Pancreas (tissue), 10 donors: ENCODE measurements around the gene PKNOX1. TPM values are rescaled to one million over a fixed set of nuclear protein-coding genes. Genes with fewer than 3 reads are reported as not detected.
"Not testable (repeated sequence)": the region's sequence is repeated elsewhere in the genome, so short reads cannot be mapped to it uniquely, and the experiment has no call there.

Experiments
- ATAC-seq, 4 donors: fragments of 200-7000 bp; cut with Tn5 transposase; one replicate each; pipeline versions ENCODE4 v1.8.0 to v1.9.1; 2020; ENCODE audit warnings: mild to moderate bottlenecking in 4 of 4, moderate library complexity in 4 of 4
- DNase-seq, 6 donors: peaks; one replicate each; pipeline ENCODE4 v3.0.0-alpha.2; 2020
- FAIRE-seq: peaks from 2 replicates; lab custom pipeline; 2012; peaks lifted over from hg19 to GRCh38; lab: Jason Lieb, UNC
- H3K27ac ChIP-seq, 4 donors: fragments of 200-600 bp; sonication (generic); 1 replicate in 3 of 4; 2 replicates in 1 of 4; pipeline versions ENCODE4 v1.5.0 to v1.8.0; 2020
- H3K27me3 ChIP-seq, 4 donors: fragments of 200-600 bp; one replicate each; pipeline ENCODE4 v1.8.0; 2021
- H3K36me3 ChIP-seq, 3 donors: fragments of 200-600 bp; sonication (generic) in 1 of 3; one replicate each; pipeline versions ENCODE4 v1.5.0 to v1.8.0; 2020 to 2021
- H3K4me1 ChIP-seq, 3 donors: fragments of 200-600 bp; one replicate each; pipeline ENCODE4 v1.8.0; 2021
- H3K4me3 ChIP-seq, 4 donors: fragments of 200-600 bp; sonication (generic) in 2 of 4; one replicate each; pipeline versions ENCODE4 v1.5.0 to v1.8.0; 2020 to 2021
- H3K9me3 ChIP-seq, 4 donors: fragments of 200-600 bp; one replicate each; pipeline ENCODE4 v1.8.0; 2021
- WGBS, 2 donors: extraction: QIAGEN DNeasy Blood & Tissue Kit; methylation state at CpG; one replicate each; pipeline ENCODE4 v1.1.7; 2013; 5-methylcytosine and 5-hydroxymethylcytosine counted together
- intact Hi-C, 3 donors: fragments of 100-400 bp; cut with DNase I; formaldehyde crosslinking; loops; one replicate each; pipeline versions ENCODE4 v1.11.1 to v1.14.2; 2022
- polyA plus RNA-seq, 2 donors: library from polyadenylated mRNA; stranded (reverse); fragments of 200-250 nt; gene quantifications; one replicate each; pipeline ENCODE4 v1.2.3, GENCODE V29; 2013
- total RNA-seq, 6 donors: library from RNA; stranded (reverse); fragmentation: NEBNext Ultra II Directional in 4 of 6; extraction: Animal tissue kit (Norgen Biotek cat#: 25700) in 4 of 6; gene quantifications; one replicate each; pipeline versions ENCODE4 v1.2.1 to v1.2.4, GENCODE V29; 2021 to 2023
- TF ChIP-seq, protein P1 (sequence below), 4 donors: fragments of 200-600 bp; sonication (generic) in 3 of 4; IDR thresholded peaks; one replicate each; pipeline versions ENCODE4 v1.5.0 to v1.8.0; 2021; ENCODE audit warnings: antibody characterized with exemption in 4 of 4
- donor health status: healthy with polysubstance abuse.
- donor health status: DM: no; HTN: no; CAD: no; lungs with moderate emphysema.
- donor health status: DM: no; HTN: no; CAD: no.
- donor health status: control.
- donor health status: control.
- donor health status: Bipolar disorder and iron deficiency.
- donor health status: DM: yes; HTN: yes; CAD: no.
- donor health status: DM: no; HTN: no; CAD: no.
- donor health status: DM: no; HTN: no; CAD: no.
- donor health status: DM: yes; HTN: yes; CAD: no.

PKNOX1 gene
- total and polyA plus RNA-seq, 8 donors, result 5.2 to 10.2 (median 6.3) TPM

DNA sequence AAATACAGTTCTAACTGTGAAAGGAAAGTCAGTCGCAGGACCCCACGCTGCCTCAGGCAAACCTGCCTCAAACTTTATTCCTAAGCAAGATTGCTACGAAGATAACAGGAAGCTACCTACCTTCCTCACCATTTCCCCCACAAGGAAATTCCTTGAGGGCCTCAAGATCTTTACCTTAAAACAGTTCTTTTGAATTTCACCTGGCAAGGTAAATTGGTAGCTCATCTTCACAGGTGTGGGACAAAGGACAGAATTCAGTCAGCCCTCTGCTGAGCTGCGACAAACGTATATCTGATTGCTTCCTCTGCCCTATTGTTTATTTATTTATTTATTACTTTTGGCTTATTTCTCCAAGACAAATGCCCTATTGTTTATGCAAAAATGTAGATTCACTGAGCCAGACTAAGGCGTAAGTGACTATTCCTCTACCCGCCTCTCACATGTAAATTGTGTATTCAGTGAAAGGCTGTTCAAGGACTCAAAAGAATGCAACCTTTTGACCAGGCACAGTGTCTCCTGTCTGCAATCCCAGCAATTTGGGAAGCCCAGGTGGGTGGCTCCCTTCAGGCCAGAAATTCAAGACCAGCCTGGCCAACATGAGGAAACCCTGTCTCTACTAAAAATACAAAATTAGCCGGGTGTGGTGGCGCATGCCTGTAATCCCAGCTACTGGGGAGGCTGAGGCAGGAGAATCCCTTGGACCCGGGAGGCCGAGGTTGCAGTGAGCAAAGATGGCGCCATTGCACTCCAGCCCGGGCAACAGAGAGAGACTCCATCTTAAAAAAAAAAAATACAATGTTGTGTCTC is 17.3 kb upstream of the PKNOX1 start:
- Histone ChIP-seq H3K27ac (peak overlapping the region; percentile 52 to 88 (median 78)), H3K36me3 (no peaks in the 10 kb centered on the region), H3K9me3 (no peaks in the 10 kb centered on the region), H3K4me3 (no peak overlapping the region), H3K4me1 (peaks cover 6 to 8% (median 7%) of the 10 kb centered on the region in 3 donors), H3K27me3 (no peaks in the 10 kb centered on the region)
- DNase-seq, result no peak
- 77 to 80% methylated on average over 13 of the region's 13 CpGs for WGBS, 2 donors
- ATAC-seq, result no peak
- no peak for FAIRE-seq
- TF ChIP-seq, protein P1, sequence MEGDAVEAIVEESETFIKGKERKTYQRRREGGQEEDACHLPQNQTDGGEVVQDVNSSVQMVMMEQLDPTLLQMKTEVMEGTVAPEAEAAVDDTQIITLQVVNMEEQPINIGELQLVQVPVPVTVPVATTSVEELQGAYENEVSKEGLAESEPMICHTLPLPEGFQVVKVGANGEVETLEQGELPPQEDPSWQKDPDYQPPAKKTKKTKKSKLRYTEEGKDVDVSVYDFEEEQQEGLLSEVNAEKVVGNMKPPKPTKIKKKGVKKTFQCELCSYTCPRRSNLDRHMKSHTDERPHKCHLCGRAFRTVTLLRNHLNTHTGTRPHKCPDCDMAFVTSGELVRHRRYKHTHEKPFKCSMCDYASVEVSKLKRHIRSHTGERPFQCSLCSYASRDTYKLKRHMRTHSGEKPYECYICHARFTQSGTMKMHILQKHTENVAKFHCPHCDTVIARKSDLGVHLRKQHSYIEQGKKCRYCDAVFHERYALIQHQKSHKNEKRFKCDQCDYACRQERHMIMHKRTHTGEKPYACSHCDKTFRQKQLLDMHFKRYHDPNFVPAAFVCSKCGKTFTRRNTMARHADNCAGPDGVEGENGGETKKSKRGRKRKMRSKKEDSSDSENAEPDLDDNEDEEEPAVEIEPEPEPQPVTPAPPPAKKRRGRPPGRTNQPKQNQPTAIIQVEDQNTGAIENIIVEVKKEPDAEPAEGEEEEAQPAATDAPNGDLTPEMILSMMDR (IDR thresholded peaks at IDR 0.05), result no peak
- intact Hi-C loops, result no loop called here

DNA sequence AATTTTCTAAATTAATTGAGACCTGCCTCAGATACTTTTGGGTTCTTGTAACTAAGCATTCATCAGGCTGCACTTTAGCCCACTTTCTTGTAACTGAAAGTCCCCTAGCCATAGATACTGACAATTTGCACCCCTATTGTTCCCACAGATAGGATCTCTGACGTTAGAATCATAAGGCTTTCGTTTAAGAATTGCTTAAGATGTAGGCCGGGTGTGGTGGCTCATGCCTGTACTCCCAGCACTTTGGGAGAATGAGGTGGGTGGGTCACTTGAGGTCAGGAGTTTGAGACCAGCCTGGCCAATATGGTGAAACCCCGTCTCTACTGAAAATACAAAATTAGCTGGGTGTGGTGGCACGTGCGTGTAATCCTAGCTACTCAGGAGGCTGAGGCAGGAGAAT is 16.2 kb upstream of the PKNOX1 start:
- H3K4me1 ChIP-seq, H3K9me3 ChIP-seq, FAIRE-seq: not testable (repeated sequence)

DNA sequence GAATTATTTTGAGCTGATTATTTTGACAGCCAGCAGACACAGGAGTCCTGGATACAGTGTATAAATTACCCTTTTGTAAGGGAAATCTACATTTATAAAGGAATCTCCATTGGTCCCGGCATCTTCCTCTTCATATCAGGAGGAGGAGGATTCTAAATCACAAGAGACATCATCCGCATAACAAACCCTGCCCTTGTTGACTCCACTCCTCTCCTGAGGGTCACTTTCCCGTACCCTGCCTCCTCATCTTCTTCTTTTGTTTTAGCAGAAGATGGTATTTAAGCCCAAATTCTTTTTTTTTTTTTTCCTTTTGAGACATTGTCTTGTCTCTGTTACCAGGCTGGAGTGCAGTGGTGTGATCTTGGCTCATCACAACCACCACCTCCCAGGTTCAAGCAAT is 14.6 kb upstream of the PKNOX1 start:
- peaks cover 6 to 8% (median 7%) of the 10 kb centered on the region in 3 donors for H3K4me1 ChIP-seq
- no peaks in the 10 kb centered on the region for H3K36me3 ChIP-seq
- intact Hi-C loops, result no loop called here
- 95 to 96% methylated on average over 3 of the region's 3 CpGs for WGBS, 2 donors
- H3K27ac ChIP-seq, result no peak overlapping the region
- H3K4me3 ChIP-seq, result no peak overlapping the region
- ATAC-seq (no peak), FAIRE-seq (no peak), DNase-seq (no peak)
- TF ChIP-seq, protein P1 (IDR thresholded peaks at IDR 0.05), result no peak
- no peaks in the 10 kb centered on the region for H3K9me3 ChIP-seq
- H3K27me3 ChIP-seq, result no peaks in the 10 kb centered on the region

More for the DNA sequence above, 16.2 kb upstream of the PKNOX1 start:
- DNase-seq, H3K36me3 ChIP-seq, H3K27me3 ChIP-seq, H3K27ac ChIP-seq, H3K4me3 ChIP-seq, intact Hi-C loops, ATAC-seq: not testable (repeated sequence)
- WGBS, 2 donors, result 83 to 87% methylated on average over 6 of the region's 6 CpGs

DNA sequence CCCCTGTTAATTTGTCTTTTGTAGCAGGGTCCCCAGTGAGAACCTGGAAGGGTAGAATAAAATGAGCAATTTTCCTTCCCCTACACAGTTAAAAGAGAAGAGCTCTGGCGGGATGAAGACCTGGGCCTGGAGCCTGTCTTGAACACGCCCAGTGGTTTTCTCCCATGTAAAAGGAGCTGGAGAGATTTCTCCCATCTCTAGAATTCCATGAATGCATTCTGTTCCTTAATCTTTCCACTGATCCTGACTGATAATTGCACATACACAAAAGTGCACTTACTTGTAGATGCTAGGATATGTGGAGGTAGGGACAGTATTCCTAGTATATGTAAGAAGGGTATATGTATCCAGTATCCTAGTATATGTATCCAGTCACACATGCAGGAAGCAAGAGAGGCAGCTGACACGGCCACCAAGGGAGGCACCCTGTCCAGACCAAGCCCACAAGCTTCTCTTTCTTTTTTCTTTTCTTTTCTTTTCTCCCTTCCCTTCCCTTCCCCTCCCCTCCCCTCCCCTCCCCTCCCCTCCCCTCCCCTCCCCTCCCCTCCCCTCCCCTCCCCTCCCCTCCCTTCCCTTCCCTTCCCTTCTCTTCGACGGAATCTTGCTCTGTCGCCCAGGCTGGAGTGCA is 11.9 kb upstream of the PKNOX1 start:
- Histone ChIP-seq H3K9me3 (no peaks in the 10 kb centered on the region), H3K27me3 (no peaks in the 10 kb centered on the region), H3K4me3 (no peak overlapping the region), H3K27ac (no peak overlapping the region), H3K36me3 (no peaks in the 10 kb centered on the region), H3K4me1 (no peaks in the 10 kb centered on the region)
- ATAC-seq, result no peak
- no peak for FAIRE-seq
- WGBS, 2 donors, result 85 to 91% methylated on average over 3 to 4 of the region's 6 CpGs
- TF ChIP-seq, protein P1 (IDR thresholded peaks at IDR 0.05), result no peak
- DNase-seq, result no peak
- intact Hi-C loops, result no loop called here

DNA sequence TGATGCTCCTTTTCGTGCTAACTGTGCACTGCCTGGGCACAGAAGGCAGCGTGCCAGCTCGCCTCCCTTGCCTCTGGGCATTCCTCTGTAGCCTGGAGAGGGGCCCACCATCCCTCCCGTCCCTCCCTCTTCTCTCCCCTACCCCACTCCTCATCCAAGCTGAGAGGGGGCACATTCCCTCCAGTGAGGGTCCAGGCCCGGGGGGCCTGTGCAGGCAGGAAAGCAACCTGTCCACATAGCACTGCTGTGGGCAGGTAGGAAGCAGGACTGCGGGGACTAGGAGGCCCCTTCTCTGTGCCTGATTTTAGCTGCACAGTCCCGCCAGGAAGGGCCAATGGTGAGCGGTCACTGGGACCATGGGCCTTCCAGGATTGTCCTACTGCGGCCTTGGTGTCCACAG is 10.3 kb upstream of the PKNOX1 start:
- TF ChIP-seq, protein P1 (IDR thresholded peaks at IDR 0.05), result no peak
- H3K4me1 ChIP-seq, result no peaks in the 10 kb centered on the region
- H3K4me3 ChIP-seq, result no peak overlapping the region
- WGBS, 2 donors, result 92 to 93% methylated on average over 9 of the region's 9 CpGs
- ATAC-seq (no peak), FAIRE-seq (no peak), DNase-seq (no peak)
- no peaks in the 10 kb centered on the region for H3K9me3 ChIP-seq
- no peaks in the 10 kb centered on the region for H3K27me3 ChIP-seq
- H3K36me3 ChIP-seq, result no peaks in the 10 kb centered on the region
- intact Hi-C loops, result no loop called here
- H3K27ac ChIP-seq, result no peak overlapping the region
